MCF 10A (cell line): Measurements from ENCODE around the gene PLEKHA5. TPM values are rescaled to one million over a fixed set of nuclear protein-coding genes. Genes with fewer than 3 reads are reported as not detected.

Source experiments
- BruUV-seq: library from RNA; stranded (reverse); fragments of 400-500 nt; replicated peaks from 2 replicates; lab custom pipeline; 2021; lab: Mats Ljungman, UMichigan
- CTCF ChIA-PET: fragments of 300-600 bp; sonication (Branson Sonifier 250); formaldehyde crosslinking; extraction: SDS; loops from one replicate; lab custom pipeline; 2021; ENCODE audit warnings: antibody characterized with exemption, inconsistent platforms; lab: Yijun Ruan, JAX
- POLR2A ChIA-PET: fragments of 300-600, 350-650 bp; sonication (Branson Sonifier 250); formaldehyde crosslinking; extraction: SDS; loops from one replicate; lab custom pipeline; 2020; ENCODE audit warnings: antibody characterized with exemption, inconsistent platforms; lab: Yijun Ruan, JAX
- DNase-seq: peaks from one replicate; pipeline ENCODE4 v3.0.0-alpha.2; 2018; ENCODE audit not compliant: unreplicated experiment
- H3K27ac Mint-ChIP-seq: one replicate; pipeline ENCODE4 v1.8.0; 2022; ENCODE audit warnings: mild to moderate bottlenecking, low read depth, mixed read lengths; ENCODE audit not compliant: unreplicated experiment
- H3K27me3 Mint-ChIP-seq: one replicate; pipeline ENCODE4 v1.8.0; 2022; ENCODE audit warnings: mixed read lengths; ENCODE audit not compliant: insufficient read depth, unreplicated experiment
- H3K36me3 Mint-ChIP-seq: one replicate; pipeline ENCODE4 v1.8.0; 2022; ENCODE audit warnings: mild to moderate bottlenecking, moderate library complexity, mixed read lengths; ENCODE audit not compliant: insufficient read depth, unreplicated experiment
- H3K4me1 Mint-ChIP-seq: one replicate; pipeline ENCODE4 v1.8.0; 2022; ENCODE audit warnings: mixed read lengths; ENCODE audit not compliant: insufficient read depth, unreplicated experiment
- H3K4me3 Mint-ChIP-seq: one replicate; pipeline ENCODE4 v1.8.0; 2022; ENCODE audit warnings: mild to moderate bottlenecking, moderate library complexity, mixed read lengths; ENCODE audit not compliant: unreplicated experiment
- H3K9me3 Mint-ChIP-seq: one replicate; pipeline ENCODE4 v1.8.0; 2022; ENCODE audit warnings: mixed read lengths; ENCODE audit not compliant: unreplicated experiment
- intact Hi-C: fragments of 100-400 bp; cut with micrococcal nuclease; formaldehyde crosslinking; loops from 2 replicates; pipeline ENCODE4 v1.14.1; 2022
- total RNA-seq: library from RNA; stranded (reverse); gene quantifications from 2 replicates; pipeline ENCODE4 v1.2.3, GENCODE V29; 2022
- TF ChIP-seq, protein P1 (sequence below): fragments of 200-600 bp; IDR thresholded peaks from one replicate; pipeline ENCODE4 v1.8.0; 2022; ENCODE audit warnings: antibody characterized with exemption, mild to moderate bottlenecking; ENCODE audit not compliant: unreplicated experiment

PLEKHA5 gene
- total RNA-seq, 1 experiment from 2014 or later, result 25.2 TPM

DNA sequence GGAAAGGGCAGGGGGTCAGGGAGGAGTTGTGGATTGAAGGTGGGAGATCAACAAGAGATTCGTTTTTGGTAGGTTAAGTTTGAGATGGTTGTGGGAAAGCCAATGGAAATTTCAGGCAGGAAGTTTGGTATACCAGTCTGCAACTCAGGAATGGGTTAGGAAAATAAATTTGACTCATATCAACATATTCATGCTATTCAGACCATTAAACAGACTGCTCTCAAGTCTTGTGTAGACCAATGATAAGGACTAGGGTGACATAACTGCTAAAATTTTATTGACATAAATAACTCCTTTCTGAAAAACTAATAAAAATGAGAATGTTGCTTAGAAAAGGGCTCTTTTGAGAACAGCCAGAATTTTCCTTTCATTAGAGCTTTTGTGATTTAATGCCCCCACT, 60.0 kb downstream of the PLEKHA5 start:
- H3K4me1 Mint-ChIP-seq, result peaks cover 31% of the 10 kb centered on the region
- no peak overlapping the region for H3K4me3 Mint-ChIP-seq
- POLR2A ChIA-PET, result interaction anchor here (1.6 kb wide), 1 partner anchor 29 kb away, joined by 3 read pairs; no protein-coding TSS in a partner anchor
- intact Hi-C loops, result loop anchor here (10.0 kb wide), 1 partner anchor 1045 kb away; no protein-coding TSS in a partner anchor
- no peak overlapping the region for H3K27ac Mint-ChIP-seq
- no peaks in the 10 kb centered on the region for H3K36me3 Mint-ChIP-seq
- no peaks in the 10 kb centered on the region for H3K9me3 Mint-ChIP-seq
- no TSS peak for BruUV-seq
- no peaks in the 10 kb centered on the region for H3K27me3 Mint-ChIP-seq
- no peak for DNase-seq
- TF ChIP-seq, protein P1, sequence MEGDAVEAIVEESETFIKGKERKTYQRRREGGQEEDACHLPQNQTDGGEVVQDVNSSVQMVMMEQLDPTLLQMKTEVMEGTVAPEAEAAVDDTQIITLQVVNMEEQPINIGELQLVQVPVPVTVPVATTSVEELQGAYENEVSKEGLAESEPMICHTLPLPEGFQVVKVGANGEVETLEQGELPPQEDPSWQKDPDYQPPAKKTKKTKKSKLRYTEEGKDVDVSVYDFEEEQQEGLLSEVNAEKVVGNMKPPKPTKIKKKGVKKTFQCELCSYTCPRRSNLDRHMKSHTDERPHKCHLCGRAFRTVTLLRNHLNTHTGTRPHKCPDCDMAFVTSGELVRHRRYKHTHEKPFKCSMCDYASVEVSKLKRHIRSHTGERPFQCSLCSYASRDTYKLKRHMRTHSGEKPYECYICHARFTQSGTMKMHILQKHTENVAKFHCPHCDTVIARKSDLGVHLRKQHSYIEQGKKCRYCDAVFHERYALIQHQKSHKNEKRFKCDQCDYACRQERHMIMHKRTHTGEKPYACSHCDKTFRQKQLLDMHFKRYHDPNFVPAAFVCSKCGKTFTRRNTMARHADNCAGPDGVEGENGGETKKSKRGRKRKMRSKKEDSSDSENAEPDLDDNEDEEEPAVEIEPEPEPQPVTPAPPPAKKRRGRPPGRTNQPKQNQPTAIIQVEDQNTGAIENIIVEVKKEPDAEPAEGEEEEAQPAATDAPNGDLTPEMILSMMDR, result no peak
- CTCF ChIA-PET, result interaction anchor here (0.6 to 1.3 kb wide), 7 partner anchors 10 to 945 kb away, joined by 3 to 6 read pairs (median 4); no protein-coding TSS in a partner anchor

DNA sequence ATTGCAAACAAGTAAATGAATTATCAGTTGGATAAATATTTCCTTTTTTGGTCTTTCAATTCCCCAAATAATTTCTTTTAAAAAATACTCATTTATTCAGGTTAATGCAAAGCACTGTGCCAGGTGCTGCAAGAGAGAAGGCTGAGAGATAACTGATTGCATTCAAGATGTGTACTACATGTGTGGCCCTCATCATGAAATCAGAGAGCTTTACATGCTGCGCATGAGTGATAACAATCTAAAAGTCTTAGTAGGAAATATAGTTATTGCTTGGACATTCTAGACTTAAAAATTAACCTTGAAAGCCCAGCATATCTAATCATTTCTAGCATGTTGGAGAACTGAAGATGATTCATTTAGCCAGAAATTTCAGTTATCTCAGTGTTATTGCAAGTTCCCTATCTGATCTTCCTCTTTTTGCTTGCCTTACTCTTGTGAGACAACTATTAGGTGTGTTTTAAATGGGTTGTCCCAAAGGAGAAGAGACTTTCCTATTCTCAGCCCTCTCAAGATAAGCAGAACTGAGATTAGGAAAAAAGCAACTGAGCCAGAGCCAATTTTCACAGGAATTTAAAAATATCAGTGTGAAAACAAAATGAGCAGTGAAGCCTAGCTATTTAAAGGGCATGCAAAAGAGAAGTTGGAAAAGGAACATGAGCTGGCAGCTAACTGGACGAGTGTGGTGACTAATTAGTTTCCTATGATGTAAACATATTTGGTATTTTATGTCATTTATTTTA, 60.9 kb downstream of the PLEKHA5 start:
- no TSS peak for BruUV-seq
- intact Hi-C loops, result no loop called here
- Mint-ChIP-seq H3K27ac (no peak overlapping the region), H3K4me1 (peaks cover 31% of the 10 kb centered on the region), H3K36me3 (no peaks in the 10 kb centered on the region), H3K4me3 (no peak overlapping the region), H3K27me3 (no peaks in the 10 kb centered on the region), H3K9me3 (no peaks in the 10 kb centered on the region)
- TF ChIP-seq, protein P1, result no peak
- ChIA-PET POLR2A (interaction anchor here (0.5 to 1.6 kb wide), 2 partner anchors 28 to 534 kb away, joined by 3 to 6 read pairs; no protein-coding TSS in a partner anchor), CTCF (interaction anchor here (0.5 to 0.9 kb wide), 4 partner anchors 9 to 97 kb away, joined by 3 read pairs; no protein-coding TSS in a partner anchor)
- DNase-seq, result no peak

- Mint-ChIP-seq H3K9me3 (no peaks in the 10 kb centered on the region), H3K27me3 (no peaks in the 10 kb centered on the region), H3K4me3 (no peak overlapping the region), H3K27ac (no peak overlapping the region), H3K4me1 (peaks cover 31% of the 10 kb centered on the region), H3K36me3 (no peaks in the 10 kb centered on the region)
- BruUV-seq, result no TSS peak
- DNase-seq, result no peak
- TF ChIP-seq, protein P1, result no peak
- intact Hi-C loops, result no loop called here
- POLR2A ChIA-PET, result interaction anchor here (0.5 to 1.6 kb wide), 2 partner anchors 27 to 535 kb away, joined by 3 to 6 read pairs; no protein-coding TSS in a partner anchor
- CTCF ChIA-PET, result interaction anchor here (0.6 to 1.6 kb wide), 6 partner anchors 9 to 330 kb away, joined by 3 to 6 read pairs (median 4); no protein-coding TSS in a partner anchor
Measured at GRCh38 chr12:19191089-19191488, 61.6 kb downstream of the PLEKHA5 start.

DNA sequence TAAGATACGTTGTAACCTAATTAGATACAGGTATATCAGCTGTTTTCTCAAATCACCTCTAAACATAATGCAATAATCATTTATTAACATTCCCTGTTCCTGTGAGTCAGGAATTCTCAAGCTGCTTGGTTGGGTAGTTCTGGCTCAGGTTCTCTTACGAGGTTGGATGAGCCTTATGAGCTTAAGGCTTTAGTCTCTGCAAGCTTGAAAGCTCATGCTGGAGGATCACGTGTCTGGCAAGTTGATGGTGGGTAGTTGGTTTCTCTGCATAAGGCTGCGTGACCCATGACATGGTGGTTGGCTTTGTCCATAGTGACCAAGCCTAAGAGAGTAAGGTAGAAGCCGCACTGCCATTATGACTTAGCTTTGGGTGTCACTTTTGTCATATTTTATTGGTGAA, 62.0 kb downstream of the PLEKHA5 start:
- BruUV-seq, result no TSS peak
- CTCF ChIA-PET, result interaction anchor here (0.8 to 1.6 kb wide), 5 partner anchors 9 to 331 kb away, joined by 3 to 6 read pairs (median 5); no protein-coding TSS in a partner anchor
- H3K9me3 Mint-ChIP-seq, result no peaks in the 10 kb centered on the region
- no peak for DNase-seq
- H3K27ac Mint-ChIP-seq, result no peak overlapping the region
- H3K4me3 Mint-ChIP-seq, result no peak overlapping the region
- POLR2A ChIA-PET, result interaction anchor here (0.7 kb wide), 1 partner anchor 60 kb away, joined by 3 read pairs; no protein-coding TSS in a partner anchor
- peaks cover 30% of the 10 kb centered on the region for H3K4me1 Mint-ChIP-seq
- intact Hi-C loops, result no loop called here
- TF ChIP-seq, protein P1, result no peak
- no peaks in the 10 kb centered on the region for H3K27me3 Mint-ChIP-seq
- no peaks in the 10 kb centered on the region for H3K36me3 Mint-ChIP-seq
